HAP-1 (cell line): ENCODE results near the gene SMCP.

ENCODE experiments used
- DNase-seq, 2 experiments: peaks; one replicate each; pipeline ENCODE4 v3.0.0-alpha.2; 2016 to 2020; ENCODE audit warnings: low spot score in 2 of 2
- H3K27me3 ChIP-seq: fragments of 250-450 bp; sonication (Bioruptor Pico); 2 replicates; pipeline ENCODE4 v1.5.1; 2020; ENCODE audit warnings: low read depth, mild to moderate bottlenecking, moderate library complexity
- H3K36me3 ChIP-seq: fragments of 250-450 bp; sonication (Bioruptor Pico); replicated peaks from 2 replicates; pipeline ENCODE4 v1.5.1; 2020; ENCODE audit warnings: mild to moderate bottlenecking
- H3K4me1 ChIP-seq: fragments of 250-450 bp; sonication (Bioruptor Pico); 2 replicates; pipeline ENCODE4 v1.5.1; 2020; ENCODE audit warnings: mild to moderate bottlenecking
- H3K4me3 ChIP-seq: fragments of 250-450 bp; sonication (Bioruptor Pico); 2 replicates; pipeline ENCODE4 v1.5.1; 2020; ENCODE audit warnings: mild to moderate bottlenecking, moderate library complexity
- H3K9me3 ChIP-seq: fragments of 250-450 bp; sonication (Bioruptor Pico); 2 replicates; pipeline ENCODE4 v1.5.1; 2020; ENCODE audit warnings: mild to moderate bottlenecking, moderate library complexity
- in situ Hi-C: fragments of 300-500 bp; cut with MboI; formaldehyde crosslinking; loops from 3 replicates; pipeline ENCODE4 v1.14.3; 2020; ENCODE audit warnings: low sequenced_read_pairs, inconsistent platforms, mixed read lengths

The SMCP gene

DNA sequence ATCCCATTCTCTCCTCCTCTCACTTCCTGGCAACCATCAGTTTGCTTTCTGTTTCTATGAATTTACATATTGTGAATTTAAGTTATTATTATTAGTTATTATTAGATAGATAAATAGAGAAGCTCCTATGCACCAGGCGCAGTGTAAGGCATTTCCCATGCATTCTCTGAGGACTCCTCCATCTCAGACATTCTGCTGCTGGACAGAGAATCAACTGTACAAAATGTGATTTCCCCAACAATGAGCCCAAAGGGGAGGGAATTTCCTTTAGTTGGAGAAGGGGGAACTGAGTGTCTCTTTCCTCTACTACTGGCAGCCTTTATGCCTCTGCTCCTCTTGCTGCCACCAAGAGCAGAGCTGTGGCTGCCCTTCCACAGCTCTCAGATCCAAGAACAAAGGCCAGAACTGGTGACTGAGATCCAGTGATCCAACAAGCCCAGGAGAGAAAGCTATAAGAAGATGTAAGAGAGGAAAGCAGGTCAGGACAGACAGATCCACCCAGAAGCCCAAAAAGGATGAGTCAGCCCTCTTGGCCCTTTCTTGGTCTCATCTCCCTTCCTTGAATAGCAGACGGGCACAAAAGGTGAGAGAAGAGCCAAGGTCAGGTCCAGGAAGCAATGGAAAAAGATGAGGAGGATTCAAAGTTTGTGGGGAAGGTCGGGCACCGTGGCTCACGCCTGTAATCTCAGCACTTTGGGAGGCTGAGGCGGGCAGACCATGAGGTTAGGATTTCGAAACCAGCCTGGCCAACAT is 26.7 kb downstream of the SMCP start:
- DNase-seq = no peak
- H3K4me1 ChIP-seq = no peaks in the 10 kb centered on the region
- in situ Hi-C loops = no loop called here
- H3K9me3 ChIP-seq = no peaks in the 10 kb centered on the region
- no peak overlapping the region for H3K4me3 ChIP-seq
- H3K27me3 ChIP-seq = peaks cover 3% of the 10 kb centered on the region; the same call in 1 of the 2 replicates
- H3K36me3 ChIP-seq = no peaks in the 10 kb centered on the region

DNA sequence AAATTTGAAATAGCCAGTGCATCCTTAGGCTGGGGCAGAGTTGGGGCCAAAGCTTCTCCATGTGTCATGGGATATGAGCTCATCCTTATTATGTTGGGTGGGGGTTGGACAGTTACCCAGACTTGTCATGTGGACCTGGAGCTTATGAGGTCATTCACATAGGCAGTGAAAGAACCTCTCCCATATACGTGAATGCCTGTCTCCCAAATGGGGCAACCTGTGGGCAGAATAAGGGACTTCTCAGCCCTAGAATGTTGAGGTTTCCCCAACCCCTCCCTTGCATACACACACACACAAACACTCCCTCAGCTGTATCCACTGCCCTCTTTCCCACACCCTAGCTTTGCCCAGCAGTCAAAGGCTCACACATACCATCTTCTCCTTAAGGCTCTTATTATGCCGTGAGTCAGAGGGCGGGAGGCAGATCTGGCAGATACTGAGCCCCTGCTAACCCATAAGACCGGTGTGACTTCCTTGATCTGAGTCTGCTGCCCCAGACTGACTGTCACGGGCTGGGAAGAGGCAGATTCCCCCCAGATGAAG is 28.0 kb downstream of the SMCP start:
- H3K4me1 ChIP-seq = no peaks in the 10 kb centered on the region

DNA sequence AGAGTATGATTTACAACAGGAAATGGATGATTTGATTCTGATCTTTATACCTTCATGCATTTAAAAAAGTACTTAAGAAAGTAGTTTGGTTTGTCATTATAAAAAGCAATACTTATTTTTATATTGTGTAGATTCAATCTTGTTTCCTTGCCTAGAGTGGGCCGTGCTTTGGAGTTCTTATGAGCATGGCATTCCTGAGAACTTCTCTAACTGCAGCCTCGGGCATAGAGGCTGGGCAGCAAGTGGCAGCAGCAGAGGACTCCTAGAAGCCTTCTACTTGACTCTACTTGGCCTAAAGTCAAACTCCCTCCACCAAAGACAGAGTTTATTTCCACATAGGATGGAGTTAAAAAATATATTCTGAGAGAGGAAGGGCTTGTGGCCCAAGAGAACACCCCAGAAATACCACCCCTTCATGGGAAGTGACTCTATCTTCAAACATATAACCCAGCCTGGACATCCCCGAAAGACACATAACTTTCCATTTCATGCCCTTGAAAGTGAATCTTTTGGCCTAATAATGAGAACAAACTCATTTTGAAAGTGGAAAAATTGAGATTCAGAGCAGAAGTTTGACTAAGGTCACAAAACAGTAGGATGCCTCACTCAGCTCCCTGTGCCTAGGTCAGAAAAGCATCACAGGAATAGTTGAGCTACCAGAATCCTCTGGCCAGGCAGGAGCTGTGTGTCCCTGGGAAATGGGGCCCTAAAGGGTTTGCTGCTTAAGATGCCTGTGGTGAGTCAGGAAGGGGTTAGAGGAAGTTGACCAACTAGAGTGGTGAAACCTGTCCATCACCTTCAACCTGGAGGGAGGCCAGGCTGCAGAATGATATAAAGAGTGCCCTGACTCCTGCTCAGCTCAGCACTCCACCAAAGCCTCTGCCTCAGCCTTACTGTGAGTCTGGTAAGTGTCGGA is 29.8 kb downstream of the SMCP start, which contains the start of gene IVL:
IVL (plus strand) TSS at position 861 of the 916 bp plus-strand sequence. CDS start 1,252 bp downstream, outside the sequence.
- Histone ChIP-seq H3K27me3 (peaks cover 3% of the 10 kb centered on the region; the same call in 1 of the 2 replicates), H3K4me3 (no peak within 1 kb of the TSS), H3K4me1 (no peaks in the 10 kb centered on the region), H3K36me3 (no peaks in the 10 kb centered on the region), H3K9me3 (no peaks in the 10 kb centered on the region)
- in situ Hi-C loops = no loop called here
- no peak for DNase-seq

More for the DNA sequence above, 28.0 kb downstream of the SMCP start:
- in situ Hi-C loops = no loop called here
- Histone ChIP-seq H3K9me3 (no peaks in the 10 kb centered on the region), H3K36me3 (no peaks in the 10 kb centered on the region), H3K27me3 (peaks cover 3% of the 10 kb centered on the region; the same call in 1 of the 2 replicates), H3K4me3 (no peak overlapping the region)
- no peak for DNase-seq

DNA sequence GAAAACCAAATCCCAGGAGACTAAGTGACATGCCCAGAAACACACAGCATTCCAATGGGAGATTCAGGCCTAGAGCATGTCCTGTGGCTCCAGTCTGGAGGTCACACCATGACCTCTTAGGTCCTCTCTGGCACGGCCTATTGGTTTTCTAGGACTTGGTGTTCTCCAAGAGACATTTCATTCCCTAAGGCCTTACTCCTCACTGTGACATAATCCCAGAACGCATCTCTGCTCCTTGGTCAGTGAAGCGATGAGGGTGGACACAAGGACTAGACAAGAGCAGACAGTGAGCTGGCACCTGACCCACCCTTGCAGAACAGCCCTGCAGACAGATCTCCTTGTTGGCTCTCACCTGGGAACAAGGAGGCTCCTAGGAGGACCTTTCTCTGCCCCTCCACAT is 31.1 kb downstream of the SMCP start:
- in situ Hi-C loops = no loop called here
- no peaks in the 10 kb centered on the region for H3K36me3 ChIP-seq
- no peak overlapping the region for H3K4me3 ChIP-seq
- H3K4me1 ChIP-seq = no peaks in the 10 kb centered on the region
- DNase-seq = no peak
- no peaks in the 10 kb centered on the region for H3K9me3 ChIP-seq
- peaks cover 7% of the 10 kb centered on the region for H3K27me3 ChIP-seq

DNA sequence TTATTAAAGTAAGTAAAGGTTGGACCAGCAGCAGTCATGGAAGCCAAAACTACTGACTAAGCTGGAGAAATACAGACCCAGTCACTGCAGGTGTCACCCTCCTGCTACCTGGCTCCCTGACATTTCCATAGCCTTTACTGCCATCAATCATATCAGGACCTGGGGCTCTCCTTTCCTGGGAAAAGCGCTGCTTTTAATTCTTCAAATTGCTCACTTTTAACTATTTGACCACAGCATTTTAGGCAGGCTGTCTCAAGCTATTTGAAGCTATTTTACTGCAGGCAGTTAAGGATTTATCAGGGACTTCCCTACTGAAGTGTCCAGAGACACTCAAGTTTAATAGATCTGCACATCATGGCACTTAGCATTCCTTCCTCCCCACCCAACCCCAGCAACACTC is 34.3 kb downstream of the SMCP start:
- peaks cover 13% of the 10 kb centered on the region for H3K27me3 ChIP-seq
- no peaks in the 10 kb centered on the region for H3K9me3 ChIP-seq
- in situ Hi-C loops = no loop called here
- no peak for DNase-seq
- H3K4me1 ChIP-seq = no peaks in the 10 kb centered on the region
- no peaks in the 10 kb centered on the region for H3K36me3 ChIP-seq
- H3K4me3 ChIP-seq = no peak overlapping the region

DNA sequence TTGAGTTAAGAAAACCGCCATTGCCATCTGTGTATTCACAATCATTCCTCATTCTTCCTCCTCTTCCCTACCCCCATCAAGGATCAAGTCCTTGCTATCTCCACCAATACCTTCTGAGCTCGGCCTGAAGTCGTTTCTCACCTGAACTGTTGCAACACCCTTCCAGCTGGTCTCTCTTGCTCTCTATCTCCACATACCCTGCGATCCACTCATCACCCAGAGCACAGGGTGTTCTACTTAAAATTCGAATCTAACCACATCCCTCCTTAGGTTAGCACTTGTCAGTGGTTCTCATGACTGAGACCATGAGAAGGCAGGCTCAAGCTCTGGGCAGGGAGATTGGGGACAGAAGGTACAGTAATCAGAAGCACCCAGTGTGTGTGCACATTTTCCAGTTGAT is 34.8 kb downstream of the SMCP start:
- H3K9me3 ChIP-seq = no peaks in the 10 kb centered on the region
- in situ Hi-C loops = no loop called here
- H3K4me3 ChIP-seq = no peak overlapping the region
- H3K4me1 ChIP-seq = no peaks in the 10 kb centered on the region
- H3K36me3 ChIP-seq = no peaks in the 10 kb centered on the region
- H3K27me3 ChIP-seq = peaks cover 13% of the 10 kb centered on the region
- DNase-seq = no peak

DNA sequence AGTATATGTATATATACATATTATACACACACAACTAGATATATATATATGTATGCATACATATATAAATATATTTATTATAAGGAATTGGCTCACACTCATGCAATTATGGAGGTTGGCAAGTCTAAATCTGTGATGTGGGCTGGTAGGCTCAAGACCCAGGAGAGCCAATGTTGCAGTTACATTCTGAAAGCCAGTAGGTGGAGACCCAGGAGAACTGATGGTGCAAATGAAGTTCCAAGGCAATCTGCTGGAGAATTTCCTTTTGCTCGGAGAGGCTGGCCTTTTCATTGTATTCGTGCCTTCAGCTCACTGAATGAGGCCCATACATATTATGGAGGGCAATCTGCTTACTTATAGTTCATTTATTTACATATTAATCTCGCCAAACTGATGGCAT is 39.7 kb downstream of the SMCP start:
- in situ Hi-C loops = no loop called here
- H3K4me1 ChIP-seq = no peaks in the 10 kb centered on the region
- H3K27me3 ChIP-seq = peaks cover 13% of the 10 kb centered on the region
- no peak for DNase-seq
- H3K36me3 ChIP-seq = no peaks in the 10 kb centered on the region
- no peaks in the 10 kb centered on the region for H3K9me3 ChIP-seq
- no peak overlapping the region for H3K4me3 ChIP-seq

DNA sequence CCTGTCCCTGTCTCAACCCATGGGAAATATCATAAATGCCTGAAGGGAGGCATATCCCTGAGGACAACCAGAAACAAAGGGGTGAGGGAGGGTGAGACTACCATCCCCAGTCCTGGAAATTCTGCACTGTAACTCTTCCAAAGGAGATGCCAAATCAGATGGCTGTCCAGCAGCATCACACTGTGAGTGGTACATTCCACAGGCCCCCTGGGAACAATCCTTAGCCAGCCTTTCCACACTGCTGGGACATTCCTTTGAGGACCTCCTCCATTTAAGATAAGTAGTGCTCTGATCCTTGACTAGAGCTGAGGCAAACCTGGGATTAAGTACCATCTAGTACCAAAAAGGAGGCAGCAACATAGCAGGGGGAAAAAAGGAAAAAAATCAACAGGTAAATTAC is 40.9 kb downstream of the SMCP start:
- in situ Hi-C loops = no loop called here
- peaks cover 9% of the 10 kb centered on the region; the same call in 1 of the 2 replicates for H3K27me3 ChIP-seq

DNA sequence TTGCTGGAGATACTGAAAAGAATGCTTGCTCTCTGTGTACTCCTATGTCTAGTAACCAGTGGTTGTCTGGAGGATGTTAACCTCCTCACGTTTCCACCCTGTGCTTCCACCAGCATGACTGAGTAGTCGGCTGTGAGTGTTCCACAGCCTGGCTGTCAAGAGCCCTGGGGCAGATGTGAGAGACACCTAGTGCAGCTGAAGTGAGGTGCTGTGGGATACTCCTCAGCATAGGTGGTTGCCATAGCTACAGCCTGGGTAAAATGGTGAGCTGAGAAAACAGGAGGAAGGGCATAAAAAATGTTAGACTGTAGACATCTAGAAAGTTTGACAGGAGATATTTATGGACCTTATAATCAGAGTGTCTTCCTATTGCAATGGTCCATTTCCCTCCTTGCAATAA is 46.1 kb downstream of the SMCP start:
- in situ Hi-C loops = no loop called here
- Histone ChIP-seq H3K36me3 (no peaks in the 10 kb centered on the region), H3K4me3 (no peak overlapping the region), H3K9me3 (no peaks in the 10 kb centered on the region), H3K4me1 (no peaks in the 10 kb centered on the region), H3K27me3 (no peaks in the 10 kb centered on the region)
- no peak for DNase-seq

More for the DNA sequence above, 40.9 kb downstream of the SMCP start:
- H3K4me3 ChIP-seq = no peak overlapping the region
- H3K9me3 ChIP-seq = no peaks in the 10 kb centered on the region
- DNase-seq = no peak
- no peaks in the 10 kb centered on the region for H3K36me3 ChIP-seq
- H3K4me1 ChIP-seq = no peaks in the 10 kb centered on the region

DNA sequence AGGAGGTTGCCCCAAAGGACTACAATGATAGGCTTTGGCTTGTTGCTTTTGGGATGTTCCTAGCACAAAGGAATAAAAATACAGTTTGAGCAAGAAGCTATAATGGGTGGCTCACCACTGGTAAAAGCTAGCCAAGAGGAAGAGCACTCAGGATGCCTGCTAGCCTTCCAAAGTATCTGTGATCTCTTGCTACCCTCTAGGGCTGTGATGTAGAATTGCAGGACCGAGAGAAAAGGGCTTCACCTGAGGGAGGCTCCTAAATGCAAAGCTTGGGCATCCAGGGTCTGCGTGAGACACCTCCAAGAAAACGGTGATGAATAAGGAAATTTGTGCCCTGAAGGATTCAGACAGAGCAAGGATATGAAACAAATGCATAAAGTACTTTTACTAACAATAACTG is 48.0 kb downstream of the SMCP start:
- DNase-seq = no peak
- in situ Hi-C loops = no loop called here
- H3K27me3 ChIP-seq = no peaks in the 10 kb centered on the region

DNA sequence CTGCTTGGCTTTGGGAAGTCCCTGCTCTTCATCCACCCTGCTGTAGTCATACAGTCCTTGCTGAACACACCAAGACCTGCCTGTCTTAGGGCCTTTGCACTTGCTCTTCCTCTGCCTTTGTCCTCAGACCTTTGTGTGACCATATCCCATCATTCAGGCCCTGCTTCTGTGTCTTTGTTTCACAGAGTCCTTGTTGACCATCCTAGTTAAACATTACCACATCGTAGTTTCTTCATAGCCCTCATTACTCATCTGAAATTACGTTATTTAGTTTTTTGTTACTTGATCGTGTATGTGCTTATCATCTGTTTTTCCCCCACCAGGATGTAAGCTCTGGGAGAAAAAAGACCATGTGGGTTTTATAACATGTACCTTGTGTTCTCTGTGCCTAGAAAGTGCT is 50.5 kb downstream of the SMCP start:
- Histone ChIP-seq H3K36me3 (no peaks in the 10 kb centered on the region), H3K27me3 (no peaks in the 10 kb centered on the region), H3K9me3 (no peaks in the 10 kb centered on the region), H3K4me1 (no peaks in the 10 kb centered on the region), H3K4me3 (no peak overlapping the region)
- in situ Hi-C loops = no loop called here
- DNase-seq = no peak

More for the DNA sequence above, 48.0 kb downstream of the SMCP start:
- Histone ChIP-seq H3K9me3 (no peaks in the 10 kb centered on the region), H3K36me3 (no peaks in the 10 kb centered on the region), H3K4me1 (no peaks in the 10 kb centered on the region), H3K4me3 (no peak overlapping the region)

DNA sequence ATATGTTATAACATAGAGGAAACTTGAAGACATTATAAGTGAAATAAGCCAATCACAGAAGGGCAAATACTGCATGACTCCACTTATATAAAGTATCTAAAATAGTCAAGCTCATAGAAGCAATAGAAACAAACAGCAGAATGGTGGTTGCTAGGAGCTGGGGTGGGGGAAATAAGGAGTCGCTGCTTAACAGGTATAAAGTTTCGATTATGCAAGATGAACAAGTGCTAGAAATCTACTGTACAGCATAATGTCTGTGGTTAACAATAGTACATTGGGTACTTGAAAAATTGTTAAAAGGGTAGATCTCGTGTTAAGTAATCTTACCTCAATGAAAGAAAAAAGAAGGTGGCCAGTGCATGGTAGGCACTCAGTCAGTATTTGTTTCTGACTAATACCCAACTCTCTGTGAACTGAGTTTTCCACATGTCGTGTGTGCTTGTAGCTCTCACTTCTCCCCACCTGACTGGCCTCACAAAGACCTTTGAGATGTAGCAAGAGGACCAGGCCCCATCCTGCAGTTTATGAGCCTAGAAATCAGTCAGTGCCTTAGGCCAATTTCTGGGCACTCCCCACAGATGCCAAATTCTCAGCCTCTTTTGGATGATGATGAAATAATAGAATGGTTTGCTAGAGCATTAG is 54.2 kb downstream of the SMCP start:
- Histone ChIP-seq H3K4me3 (no peak overlapping the region), H3K36me3 (no peaks in the 10 kb centered on the region), H3K27me3 (no peaks in the 10 kb centered on the region), H3K9me3 (no peaks in the 10 kb centered on the region), H3K4me1 (no peaks in the 10 kb centered on the region)
- DNase-seq = no peak
- in situ Hi-C loops = no loop called here

DNA sequence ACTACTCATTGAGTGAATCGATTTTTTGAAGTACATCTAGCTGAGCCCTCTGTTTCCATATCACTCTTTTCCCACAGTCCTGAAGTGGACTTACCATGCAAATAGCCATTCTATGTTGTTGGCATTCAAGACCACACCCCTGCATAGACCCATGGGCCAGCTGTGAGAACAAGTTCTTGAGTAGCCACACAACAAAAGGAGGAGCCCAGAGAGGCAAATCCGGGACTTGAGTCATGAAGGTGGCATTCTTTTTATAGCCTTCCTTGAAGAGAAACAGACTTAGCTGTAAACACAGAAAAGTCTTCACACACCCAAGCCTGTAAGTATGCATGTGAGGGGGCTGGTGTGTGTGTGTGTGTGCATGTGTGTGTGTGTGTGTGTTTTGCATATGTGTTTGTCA is 55.1 kb downstream of the SMCP start:
- Histone ChIP-seq H3K27me3 (no peaks in the 10 kb centered on the region), H3K4me3 (no peak overlapping the region), H3K9me3 (no peaks in the 10 kb centered on the region), H3K4me1 (no peaks in the 10 kb centered on the region), H3K36me3 (no peaks in the 10 kb centered on the region)
- in situ Hi-C loops = no loop called here
- DNase-seq = no peak
